ENCODE results near the gene GMFB. TPM values are rescaled to one million over a fixed set of nuclear protein-coding genes. Genes with fewer than 3 reads are reported as not detected.

GMFB gene
- total RNA-seq, 2 donors from 2014 or later = 86.2 to 96.5 TPM

DNA sequence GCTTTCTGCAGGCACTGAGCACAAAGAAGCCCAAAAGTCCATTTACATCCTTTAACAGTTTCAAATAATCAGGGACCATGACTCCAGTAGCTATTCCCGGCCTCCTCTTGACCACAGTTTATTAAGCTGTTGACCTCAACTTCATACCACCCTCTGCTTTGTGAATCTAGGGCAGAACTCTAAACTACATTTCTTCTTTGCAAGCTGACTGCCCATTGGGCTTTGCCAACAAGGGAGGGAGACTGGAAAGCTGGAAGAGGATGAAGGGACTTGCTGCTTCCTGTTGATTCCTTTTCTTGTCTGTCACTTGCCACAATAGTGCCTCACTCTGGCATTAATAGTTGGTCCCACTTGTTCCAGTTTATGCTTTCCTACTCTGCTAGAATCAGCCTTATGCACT lies 23.6 kb upstream of the GMFB start:
- Mint-ChIP-seq H3K4me1 (peaks cover 9% of the 10 kb centered on the region), H3K4me3 (no peak overlapping the region), H3K36me3 (ENCODE audit: low read depth) (peaks cover 29% of the 10 kb centered on the region), H3K27ac (no peak overlapping the region), H3K9me3 (peaks cover 14% of the 10 kb centered on the region), H3K27me3 (ENCODE audit: insufficient read depth) (no peaks in the 10 kb centered on the region)
- TF ChIP-seq, protein P1, sequence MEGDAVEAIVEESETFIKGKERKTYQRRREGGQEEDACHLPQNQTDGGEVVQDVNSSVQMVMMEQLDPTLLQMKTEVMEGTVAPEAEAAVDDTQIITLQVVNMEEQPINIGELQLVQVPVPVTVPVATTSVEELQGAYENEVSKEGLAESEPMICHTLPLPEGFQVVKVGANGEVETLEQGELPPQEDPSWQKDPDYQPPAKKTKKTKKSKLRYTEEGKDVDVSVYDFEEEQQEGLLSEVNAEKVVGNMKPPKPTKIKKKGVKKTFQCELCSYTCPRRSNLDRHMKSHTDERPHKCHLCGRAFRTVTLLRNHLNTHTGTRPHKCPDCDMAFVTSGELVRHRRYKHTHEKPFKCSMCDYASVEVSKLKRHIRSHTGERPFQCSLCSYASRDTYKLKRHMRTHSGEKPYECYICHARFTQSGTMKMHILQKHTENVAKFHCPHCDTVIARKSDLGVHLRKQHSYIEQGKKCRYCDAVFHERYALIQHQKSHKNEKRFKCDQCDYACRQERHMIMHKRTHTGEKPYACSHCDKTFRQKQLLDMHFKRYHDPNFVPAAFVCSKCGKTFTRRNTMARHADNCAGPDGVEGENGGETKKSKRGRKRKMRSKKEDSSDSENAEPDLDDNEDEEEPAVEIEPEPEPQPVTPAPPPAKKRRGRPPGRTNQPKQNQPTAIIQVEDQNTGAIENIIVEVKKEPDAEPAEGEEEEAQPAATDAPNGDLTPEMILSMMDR (conservative IDR thresholded peaks at IDR 0.05) = no peak
- Histone ChIP-seq H3K27ac (ENCODE audit: low read depth, low read length) (no peak overlapping the region), H3K9ac (ENCODE audit: extremely low read depth, low read length, poor library complexity, severe bottlenecking) (no peak overlapping the region), H3K27me3 (ENCODE audit: control insufficient read depth, insufficient read depth, low read length, poor library complexity, severe bottlenecking) (no peaks in the 10 kb centered on the region), H3K4me1 (ENCODE audit: control insufficient read depth, insufficient read depth, low read length) (peaks cover 4% of the 10 kb centered on the region), H3K36me3 (ENCODE audit: control insufficient read depth, insufficient read depth, low read length) (peaks cover 20% of the 10 kb centered on the region), H3K4me3 (ENCODE audit: low read length) (no peak overlapping the region), H3K9me3 (ENCODE audit: control insufficient read depth, low read length) (peaks cover 24% of the 10 kb centered on the region)
- WGBS, 2 experiments (ENCODE audit: insufficient coverage in 1 of 2, insufficient read length in 1 of 2) = 75 to 100% methylated on average over 1 of the region's 1 CpG
- DNase-seq = no peak

DNA sequence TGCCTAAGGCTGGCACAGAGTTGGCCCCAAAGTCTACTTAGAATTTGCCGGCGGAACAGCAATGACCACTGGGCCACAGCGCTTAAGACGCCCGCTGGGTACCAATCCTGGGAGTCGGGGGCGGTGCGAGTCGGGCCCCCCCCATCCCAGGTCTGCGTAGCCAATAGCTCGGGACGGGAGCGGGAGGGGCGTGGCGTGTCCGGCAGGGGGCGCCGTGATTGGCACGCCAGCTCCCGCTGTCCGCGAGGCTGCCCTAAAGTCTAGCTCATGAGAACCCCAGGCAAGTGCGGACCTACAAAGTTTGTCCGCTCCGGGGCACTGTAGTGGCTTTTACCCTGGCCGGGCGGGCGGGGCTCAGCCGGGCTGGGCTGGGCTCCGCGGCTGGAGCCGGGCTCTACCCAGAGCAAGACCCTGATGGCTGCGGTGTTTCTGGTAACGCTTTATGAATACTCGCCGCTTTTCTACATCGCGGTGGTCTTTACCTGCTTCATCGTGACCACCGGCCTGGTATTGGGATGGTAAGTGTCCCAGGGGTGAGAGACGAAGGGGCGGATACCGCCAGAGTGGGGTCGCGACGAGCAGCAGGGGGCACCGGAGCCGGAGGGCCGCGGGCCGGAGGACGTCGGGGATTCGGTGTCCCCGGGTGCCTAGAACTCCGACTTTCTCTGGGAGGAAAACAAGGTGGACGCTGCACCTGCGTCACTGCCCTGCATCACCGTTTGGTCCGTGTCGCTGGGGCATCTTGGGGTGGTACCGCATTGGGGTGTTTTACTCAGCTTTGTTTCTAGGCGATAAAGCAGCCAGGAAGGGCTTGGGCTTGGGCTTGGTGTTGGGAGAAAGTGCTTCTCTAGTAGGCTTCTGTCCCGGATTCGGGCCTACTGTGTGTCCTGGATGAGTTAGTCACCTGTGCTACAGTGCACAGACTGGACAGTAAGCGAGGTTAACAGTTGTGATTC lies 21.0 kb upstream of the GMFB start, which contains the start of gene CGRRF1:
Gene CGRRF1, plus strand, starts transcription at position 361 of the 956 bp plus-strand sequence. Its CDS starts 54 bp downstream, at position 415.
- 1% methylated on average over 26 to 66 of the region's 66 CpGs for WGBS, 2 experiments (ENCODE audit: insufficient coverage in 1 of 2, insufficient read length in 1 of 2)
- H3K27me3 Mint-ChIP-seq (ENCODE audit: insufficient read depth) = no peaks in the 10 kb centered on the region
- H3K9me3 ChIP-seq (ENCODE audit: control insufficient read depth, low read length) = peaks cover 7% of the 10 kb centered on the region
- peak within 1 kb of the TSS; percentile 95 for H3K4me3 ChIP-seq (ENCODE audit: low read length)
- TF ChIP-seq, protein P1 (conservative IDR thresholded peaks at IDR 0.05) = peak; percentile 72
- H3K4me3 Mint-ChIP-seq = peak within 1 kb of the TSS; percentile 94
- peaks cover 4% of the 10 kb centered on the region for H3K4me1 ChIP-seq (ENCODE audit: control insufficient read depth, insufficient read depth, low read length)
- peak within 1 kb of the TSS; percentile 69 for H3K9ac ChIP-seq (ENCODE audit: extremely low read depth, low read length, poor library complexity, severe bottlenecking)
- no peaks in the 10 kb centered on the region for H3K9me3 Mint-ChIP-seq
- peaks cover 9% of the 10 kb centered on the region for H3K4me1 Mint-ChIP-seq
- H3K27ac Mint-ChIP-seq = peak within 1 kb of the TSS; percentile 95
- H3K36me3 ChIP-seq (ENCODE audit: control insufficient read depth, insufficient read depth, low read length) = peaks cover 6% of the 10 kb centered on the region
- H3K36me3 Mint-ChIP-seq (ENCODE audit: low read depth) = peaks cover 10% of the 10 kb centered on the region
- H3K27ac ChIP-seq (ENCODE audit: low read depth, low read length) = no peak within 1 kb of the TSS
- peak; percentile 100 for DNase-seq
- no peaks in the 10 kb centered on the region for H3K27me3 ChIP-seq (ENCODE audit: control insufficient read depth, insufficient read depth, low read length, poor library complexity, severe bottlenecking)

DNA sequence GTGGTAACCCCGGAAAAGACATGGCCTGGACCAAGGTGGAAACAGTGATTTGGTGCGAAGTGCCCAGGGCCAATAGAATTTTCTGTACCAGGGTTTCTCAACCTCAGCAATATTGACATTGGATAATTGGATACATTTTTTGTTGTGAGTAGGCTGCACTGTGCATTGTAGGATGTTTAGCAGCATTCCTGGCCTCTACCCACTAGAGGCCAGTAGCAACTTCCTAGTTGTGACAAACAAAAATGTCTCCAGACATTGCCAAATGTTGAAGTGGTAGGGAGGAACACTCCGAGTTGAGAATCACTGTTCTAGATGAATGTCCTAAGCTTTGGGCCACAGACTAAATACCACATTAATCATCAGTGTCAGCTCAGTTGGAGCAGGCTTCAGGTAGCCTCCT lies 14.7 kb upstream of the GMFB start:
- no peaks in the 10 kb centered on the region for H3K27me3 ChIP-seq (ENCODE audit: control insufficient read depth, insufficient read depth, low read length, poor library complexity, severe bottlenecking)
- H3K27ac ChIP-seq (ENCODE audit: low read depth, low read length) = no peak overlapping the region
- DNase-seq = no peak
- Mint-ChIP-seq H3K4me1 (peaks cover 7% of the 10 kb centered on the region), H3K27ac (no peak overlapping the region), H3K4me3 (no peak overlapping the region), H3K27me3 (ENCODE audit: insufficient read depth) (no peaks in the 10 kb centered on the region), H3K36me3 (ENCODE audit: low read depth) (no peaks in the 10 kb centered on the region), H3K9me3 (no peaks in the 10 kb centered on the region)
- TF ChIP-seq, protein P1 (conservative IDR thresholded peaks at IDR 0.05) = peak; percentile 65
- H3K9me3 ChIP-seq (ENCODE audit: control insufficient read depth, low read length) = no peaks in the 10 kb centered on the region
- no peaks in the 10 kb centered on the region for H3K36me3 ChIP-seq (ENCODE audit: control insufficient read depth, insufficient read depth, low read length)
- no peak overlapping the region for H3K4me3 ChIP-seq (ENCODE audit: low read length)
- no peaks in the 10 kb centered on the region for H3K4me1 ChIP-seq (ENCODE audit: control insufficient read depth, insufficient read depth, low read length)
- 90 to 100% methylated on average over 3 of the region's 3 CpGs for WGBS, 2 experiments (ENCODE audit: insufficient coverage in 1 of 2, insufficient read length in 1 of 2)
- H3K9ac ChIP-seq (ENCODE audit: extremely low read depth, low read length, poor library complexity, severe bottlenecking) = no peak overlapping the region

Measured in endodermal cell (in vitro differentiated cells).